ENCODE data around the gene C2.

The C2 gene

GRCh38 chr6:31927242-31927862 lies at the start of gene C2:
C2 (plus strand) TSS chr6:31927717; CDS start chr6:31927753, 36 bp downstream.
- Histone ChIP-seq H3K36me3 (no peaks in the 10 kb centered on the region), H3K27me3 (peaks cover 0 to 5% of the 10 kb centered on the region in 2 donors), H3K9me3 (no peaks in the 10 kb centered on the region), H3K27ac (no peak within 1 kb of the TSS), H3K4me3 (peak within 1 kb of the TSS in 1 of 2 donors; percentile 6), H3K4me1 (no peaks in the 10 kb centered on the region)
- intact Hi-C loops (cut with DNase I; ENCODE audit: low total_unique reads), result no loop called here
- DNase-seq, result no peak
- no peak for TF ChIP-seq CTCF (IDR thresholded peaks at IDR 0.05)

- Histone ChIP-seq H3K27ac (no peak overlapping the region), H3K4me1 (no peaks in the 10 kb centered on the region), H3K36me3 (peaks cover 33 to 38% (median 36%) of the 10 kb centered on the region in 3 donors), H3K27me3 (no peaks in the 10 kb centered on the region), H3K9me3 (no peaks in the 10 kb centered on the region), H3K4me3 (no peak overlapping the region)
- no peak for TF ChIP-seq CTCF (IDR thresholded peaks at IDR 0.05)
- no peak for DNase-seq
- intact Hi-C loops (cut with DNase I; ENCODE audit: low total_unique reads), result no loop called here
Measured at GRCh38 chr6:31878222-31878621, 49.3 kb upstream of the C2 start.

DNA sequence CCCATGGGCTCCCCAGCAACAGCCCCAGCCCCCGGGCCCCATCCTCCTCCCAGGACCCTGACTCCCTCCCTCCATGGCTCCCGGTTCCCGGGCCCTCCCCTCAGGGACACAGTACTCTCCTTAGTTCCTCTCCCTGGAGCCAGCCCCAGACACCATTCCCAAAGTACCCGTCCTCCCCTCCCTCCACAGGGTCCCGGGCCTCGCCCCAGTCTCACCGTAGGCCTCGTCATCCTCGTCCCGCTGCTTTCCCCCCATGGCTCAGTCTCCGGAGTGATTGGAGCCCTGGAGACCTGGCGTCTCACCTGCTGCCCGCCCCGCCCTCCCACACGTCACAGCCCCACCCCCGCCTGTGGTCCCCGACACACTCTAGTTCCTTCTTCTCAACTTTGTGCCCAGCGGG lies 48.8 kb upstream of the C2 start, which contains the start of gene SLC44A4:
Gene SLC44A4 (minus strand): TSS at position 272 of the 400 bp plus-strand sequence. CDS start 17 bp downstream, at position 255.
- Histone ChIP-seq H3K4me1 (no peaks in the 10 kb centered on the region), H3K4me3 (no peak within 1 kb of the TSS), H3K27me3 (no peaks in the 10 kb centered on the region), H3K27ac (no peak within 1 kb of the TSS), H3K36me3 (peaks cover 37 to 43% (median 41%) of the 10 kb centered on the region in 3 donors), H3K9me3 (no peaks in the 10 kb centered on the region)
- intact Hi-C loops (cut with DNase I; ENCODE audit: low total_unique reads), result no loop called here
- no peak for TF ChIP-seq CTCF (IDR thresholded peaks at IDR 0.05)
- DNase-seq, result no peak

DNA sequence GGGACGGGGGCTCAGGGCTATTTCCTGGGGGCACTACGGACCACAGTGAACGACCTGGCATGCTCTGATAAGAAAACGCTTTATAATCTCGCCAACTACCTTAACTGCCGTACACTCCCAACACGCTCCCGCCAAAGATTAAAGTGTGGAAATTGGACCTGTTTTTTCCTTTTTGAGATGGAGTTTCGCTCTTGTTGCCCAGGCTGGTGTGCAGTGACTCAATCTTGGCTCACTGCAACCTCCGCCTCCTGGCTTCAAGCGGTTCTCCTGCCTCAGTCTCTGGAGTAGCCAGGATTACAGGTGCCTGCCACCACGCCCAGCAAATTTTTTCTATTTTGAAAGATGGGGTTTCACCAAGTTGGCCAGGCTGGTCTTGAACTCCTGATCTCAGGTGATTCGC lies 48.4 kb upstream of the C2 start:
- H3K36me3 ChIP-seq, result peaks cover 41 to 48% (median 45%) of the 10 kb centered on the region in 3 donors
- no peaks in the 10 kb centered on the region for H3K4me1 ChIP-seq
- no peak overlapping the region for H3K27ac ChIP-seq
- no peak overlapping the region for H3K4me3 ChIP-seq
- no peak for TF ChIP-seq CTCF (IDR thresholded peaks at IDR 0.05)
- H3K27me3 ChIP-seq, result no peaks in the 10 kb centered on the region
- intact Hi-C loops (cut with DNase I; ENCODE audit: low total_unique reads), result no loop called here
- H3K9me3 ChIP-seq, result no peaks in the 10 kb centered on the region
- no peak for DNase-seq

GRCh38 chr6:31879901-31880300 lies 47.6 kb upstream of the C2 start:
- intact Hi-C loops (cut with DNase I; ENCODE audit: low total_unique reads), result no loop called here
- no peak for TF ChIP-seq CTCF (IDR thresholded peaks at IDR 0.05)
- Histone ChIP-seq H3K4me3 (no peak overlapping the region), H3K27ac (no peak overlapping the region), H3K36me3 (peaks cover 48 to 55% (median 53%) of the 10 kb centered on the region in 3 donors), H3K9me3 (no peaks in the 10 kb centered on the region), H3K27me3 (no peaks in the 10 kb centered on the region), H3K4me1 (no peaks in the 10 kb centered on the region)
- no peak for DNase-seq
